HL-60 (cell line): ENCODE data around the gene TIA1.
A peak's percentile ranks its signal among the peaks of the same experiment; 100 is the strongest.

ENCODE experiments used
- POLR2AphosphoS5 ChIP-seq: IDR thresholded peaks from 2 replicates; pipeline ENCODE4 v1.6.1; 2012; ENCODE audit warnings: low read depth
- TF ChIP-seq, protein P1 (sequence below): IDR thresholded peaks from 2 replicates; pipeline ENCODE4 v1.6.1; 2012; ENCODE audit warnings: low read depth; ENCODE audit not compliant: insufficient replicate concordance

DNA sequence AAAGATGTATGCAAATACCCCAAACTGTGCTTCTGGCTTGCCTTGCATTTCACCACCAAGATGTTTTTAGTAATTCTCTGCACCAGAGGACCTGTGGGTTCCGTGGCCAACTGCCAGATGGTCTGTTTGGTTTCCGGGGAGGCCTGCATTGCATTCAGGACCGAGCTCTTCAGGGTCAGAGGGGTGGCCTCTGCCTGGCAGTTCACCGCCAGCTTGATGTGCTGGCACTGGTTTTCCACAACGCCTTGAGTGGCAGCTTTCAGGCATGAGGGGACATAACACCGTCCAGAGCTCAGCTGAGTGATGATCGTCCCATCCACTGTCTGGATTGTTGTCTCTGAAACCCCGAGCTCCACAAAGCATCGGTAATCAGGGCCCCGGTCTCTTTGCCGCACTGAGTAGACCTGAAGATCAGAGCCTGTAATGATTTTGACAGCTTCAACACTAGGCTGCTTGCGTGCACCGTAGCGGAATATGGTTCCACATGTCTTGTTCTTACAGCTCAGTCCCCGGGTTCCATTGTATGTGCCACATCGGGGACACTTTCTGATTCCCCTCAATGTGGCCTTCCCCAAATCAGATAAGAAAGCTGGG lies 67.0 kb downstream of the TIA1 start:
- TF ChIP-seq POLR2AphosphoS5: peak; percentile 86
- TF ChIP-seq, protein P1, sequence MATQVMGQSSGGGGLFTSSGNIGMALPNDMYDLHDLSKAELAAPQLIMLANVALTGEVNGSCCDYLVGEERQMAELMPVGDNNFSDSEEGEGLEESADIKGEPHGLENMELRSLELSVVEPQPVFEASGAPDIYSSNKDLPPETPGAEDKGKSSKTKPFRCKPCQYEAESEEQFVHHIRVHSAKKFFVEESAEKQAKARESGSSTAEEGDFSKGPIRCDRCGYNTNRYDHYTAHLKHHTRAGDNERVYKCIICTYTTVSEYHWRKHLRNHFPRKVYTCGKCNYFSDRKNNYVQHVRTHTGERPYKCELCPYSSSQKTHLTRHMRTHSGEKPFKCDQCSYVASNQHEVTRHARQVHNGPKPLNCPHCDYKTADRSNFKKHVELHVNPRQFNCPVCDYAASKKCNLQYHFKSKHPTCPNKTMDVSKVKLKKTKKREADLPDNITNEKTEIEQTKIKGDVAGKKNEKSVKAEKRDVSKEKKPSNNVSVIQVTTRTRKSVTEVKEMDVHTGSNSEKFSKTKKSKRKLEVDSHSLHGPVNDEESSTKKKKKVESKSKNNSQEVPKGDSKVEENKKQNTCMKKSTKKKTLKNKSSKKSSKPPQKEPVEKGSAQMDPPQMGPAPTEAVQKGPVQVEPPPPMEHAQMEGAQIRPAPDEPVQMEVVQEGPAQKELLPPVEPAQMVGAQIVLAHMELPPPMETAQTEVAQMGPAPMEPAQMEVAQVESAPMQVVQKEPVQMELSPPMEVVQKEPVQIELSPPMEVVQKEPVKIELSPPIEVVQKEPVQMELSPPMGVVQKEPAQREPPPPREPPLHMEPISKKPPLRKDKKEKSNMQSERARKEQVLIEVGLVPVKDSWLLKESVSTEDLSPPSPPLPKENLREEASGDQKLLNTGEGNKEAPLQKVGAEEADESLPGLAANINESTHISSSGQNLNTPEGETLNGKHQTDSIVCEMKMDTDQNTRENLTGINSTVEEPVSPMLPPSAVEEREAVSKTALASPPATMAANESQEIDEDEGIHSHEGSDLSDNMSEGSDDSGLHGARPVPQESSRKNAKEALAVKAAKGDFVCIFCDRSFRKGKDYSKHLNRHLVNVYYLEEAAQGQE: no peak
